Measurements from ENCODE around the gene EHD4.

Gene EHD4

GRCh38 chr15:41915255-41915994 is 56.9 kb downstream of the EHD4 start:
- DNase-seq: no peak

DNA sequence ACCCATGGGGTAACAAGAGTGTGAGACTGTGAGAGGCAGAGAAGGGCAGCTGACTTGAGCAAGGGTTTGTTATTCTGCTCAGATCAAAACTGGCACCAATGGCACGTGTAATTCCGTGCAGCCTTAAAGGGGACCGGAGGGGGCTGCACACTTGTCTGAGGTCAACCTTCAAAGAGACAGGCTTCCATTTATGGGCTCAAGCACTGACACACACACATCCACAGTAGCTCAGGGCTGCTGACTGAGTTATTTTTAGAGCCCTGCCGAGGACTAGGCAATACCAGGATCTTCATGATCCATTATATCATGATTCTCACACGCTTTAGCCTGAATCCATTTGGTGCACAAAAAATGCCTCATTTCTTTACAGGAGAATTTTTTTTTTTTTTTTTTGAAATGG is 57.9 kb downstream of the EHD4 start:
- DNase-seq: no peak

DNA sequence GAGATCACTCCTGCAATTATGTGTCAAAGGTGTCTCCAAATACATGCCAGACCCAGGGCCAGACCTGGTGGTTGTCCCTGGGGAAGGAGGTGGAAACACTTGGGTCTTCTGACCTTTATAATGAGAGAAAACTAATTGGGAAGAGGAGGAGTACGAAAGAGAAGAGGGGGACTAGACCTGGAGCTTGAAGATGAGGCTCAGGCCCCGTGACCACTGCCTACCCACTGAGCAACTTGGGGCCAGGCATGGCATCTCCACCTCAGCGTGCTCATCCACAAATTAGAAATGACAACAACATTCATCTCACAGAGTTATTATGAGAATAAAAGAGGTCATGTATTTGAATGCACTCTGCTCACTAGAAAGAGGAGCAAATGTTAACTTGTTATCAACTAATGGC is 59.1 kb downstream of the EHD4 start:
- DNase-seq: no peak

DNA sequence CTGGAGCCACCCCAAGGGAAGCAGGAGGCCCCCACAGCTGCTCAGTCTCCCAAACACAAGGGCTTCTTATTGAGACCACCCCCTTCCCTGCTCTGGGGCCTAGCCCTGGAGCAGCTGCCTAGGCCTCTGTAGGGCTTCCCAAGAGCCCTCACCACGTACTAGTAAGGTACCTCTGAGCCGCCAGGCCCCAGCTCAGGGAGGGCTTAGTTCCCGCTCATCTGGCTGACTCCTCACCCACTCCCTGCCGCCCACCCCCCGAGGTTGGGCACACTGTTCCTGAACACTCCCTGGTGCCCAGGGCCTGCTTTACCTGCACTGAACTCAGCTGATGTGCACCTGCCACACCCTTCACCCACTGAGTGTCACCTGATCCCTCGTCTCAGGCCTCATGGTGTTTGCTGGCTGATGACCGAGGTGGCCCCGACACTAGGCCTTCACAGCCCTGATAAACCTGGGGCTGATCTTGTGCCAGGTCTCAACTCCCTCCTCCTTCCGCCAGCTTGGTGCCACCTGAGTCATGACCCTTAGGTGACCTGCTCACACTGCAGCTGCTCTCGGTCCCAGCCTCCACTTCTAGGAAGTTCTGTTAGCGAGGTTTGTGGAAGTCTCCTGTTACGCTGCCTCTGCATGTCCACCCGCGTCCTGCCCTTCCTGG is 60.5 kb downstream of the EHD4 start:
- no peak for DNase-seq

DNA sequence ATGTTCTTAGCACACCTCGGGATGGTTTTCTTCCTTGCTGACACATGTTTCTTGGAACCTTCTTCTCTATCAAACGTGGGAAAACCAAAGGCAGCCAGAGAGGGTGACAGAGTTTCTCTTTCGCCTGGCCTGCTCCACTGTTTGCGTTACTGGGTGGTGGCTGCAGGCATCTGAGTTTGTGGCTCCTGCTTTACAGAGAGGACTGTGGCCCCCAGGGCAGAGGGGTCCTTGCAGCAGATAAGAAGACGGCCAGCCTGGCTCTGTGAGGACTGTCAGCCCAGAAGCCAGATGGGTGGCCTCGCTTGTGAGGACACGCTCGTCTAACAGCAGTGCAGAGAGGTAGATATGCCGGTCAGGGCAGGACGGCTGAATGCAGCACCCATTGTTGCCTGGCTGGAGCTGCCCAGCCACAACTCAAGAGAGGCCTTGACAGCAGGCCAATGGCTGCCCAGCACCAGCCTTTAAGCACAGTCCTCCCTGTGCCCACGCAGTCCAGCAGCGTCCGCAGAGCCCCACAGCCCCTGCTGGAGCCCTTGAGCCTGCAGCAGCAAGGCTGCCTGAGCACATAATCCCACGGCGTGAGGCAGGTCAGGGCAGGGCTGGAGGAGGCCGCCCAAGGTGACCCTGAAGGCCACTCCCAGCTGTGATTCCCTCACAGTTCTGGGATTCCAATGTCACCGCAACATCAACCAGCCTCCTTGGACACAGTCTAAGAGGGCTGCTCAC is 63.5 kb downstream of the EHD4 start:
- no peak for DNase-seq

GRCh38 chr15:41907141-41907540 is 65.2 kb downstream of the EHD4 start:
- DNase-seq: no peak

- no peak for DNase-seq
These were observed 65.7 kb downstream of the EHD4 start for GRCh38 chr15:41906608-41907007.

GRCh38 chr15:41905036-41905793 is 67.1 kb downstream of the EHD4 start:
- no peak for DNase-seq

DNA sequence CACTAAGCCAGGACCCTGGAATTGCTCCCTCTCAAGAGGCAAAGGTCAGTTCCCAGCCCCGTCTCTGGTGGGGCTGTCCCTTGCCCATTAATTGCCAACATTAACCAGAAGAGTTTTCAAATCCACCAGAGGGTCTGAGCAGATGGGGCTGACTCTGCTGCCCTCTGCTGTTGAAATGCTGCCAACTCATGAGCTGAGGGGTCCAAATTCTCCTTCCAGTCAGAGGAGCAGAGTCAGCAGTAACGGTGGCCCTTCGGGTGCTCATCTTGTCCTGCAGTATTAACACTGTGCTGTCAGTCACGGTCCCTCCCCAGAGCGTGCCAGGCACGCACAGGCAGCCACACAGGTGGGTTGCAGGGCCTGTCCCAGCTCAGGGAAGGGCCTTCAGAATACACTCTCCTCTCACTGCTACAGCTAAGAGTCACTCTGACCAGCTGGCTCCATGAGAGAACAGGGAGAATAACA is 67.8 kb downstream of the EHD4 start:
- peak; percentile 31 for DNase-seq

- no peak for DNase-seq
These were observed 68.6 kb downstream of the EHD4 start for GRCh38 chr15:41903782-41904181.

GRCh38 chr15:41901431-41901830 is 70.9 kb downstream of the EHD4 start:
- DNase-seq: no peak

GRCh38 chr15:41900526-41901380 is 71.6 kb downstream of the EHD4 start:
- no peak for DNase-seq

- peak; percentile 7 for DNase-seq
These were observed 72.4 kb downstream of the EHD4 start for GRCh38 chr15:41899854-41900442.

GRCh38 chr15:41897363-41897799 is 75.0 kb downstream of the EHD4 start:
- no peak for DNase-seq

- DNase-seq: no peak
These were observed 75.8 kb downstream of the EHD4 start for GRCh38 chr15:41896566-41896965.

DNA sequence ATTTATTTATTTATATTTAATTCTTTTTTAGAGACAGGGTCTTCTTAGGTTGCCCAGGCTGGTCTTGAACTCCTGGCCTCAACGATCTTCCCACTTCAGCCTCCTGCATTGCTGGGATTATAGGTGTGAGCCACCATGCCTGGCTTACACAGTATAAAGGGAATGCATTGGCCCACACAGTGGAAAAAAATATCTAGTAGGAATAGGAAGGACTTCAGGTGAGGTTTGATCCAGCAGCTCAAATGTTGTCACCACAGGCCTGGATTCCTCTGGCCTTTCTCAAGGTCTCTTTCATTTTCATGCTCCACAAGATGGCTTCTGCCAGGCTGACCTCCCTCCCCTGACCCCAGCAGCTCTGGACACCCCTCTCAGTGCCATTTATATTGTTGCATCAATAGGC is 76.4 kb downstream of the EHD4 start:
- no peak for DNase-seq

DNA sequence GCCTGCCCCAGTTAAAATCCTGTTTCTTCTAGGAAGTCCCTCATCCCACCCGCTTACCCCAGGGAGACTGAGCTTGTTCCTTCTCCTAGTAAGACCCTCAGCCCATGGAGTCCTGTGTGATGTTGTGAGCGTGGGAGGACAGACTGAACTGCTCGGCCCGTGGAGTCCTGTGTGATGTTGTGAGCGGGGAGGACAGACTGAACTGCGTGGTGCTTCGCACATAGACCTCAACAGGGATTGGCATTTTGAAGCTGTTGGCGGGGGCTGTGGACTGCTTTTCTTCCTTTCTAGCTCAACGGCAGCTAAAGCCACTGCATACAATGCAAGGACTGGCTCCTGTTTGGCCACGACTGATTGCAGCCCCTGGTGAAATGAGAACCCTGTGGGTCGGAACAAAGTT is 76.9 kb downstream of the EHD4 start:
- no peak for DNase-seq

GRCh38 chr15:41894791-41895463 is 77.4 kb downstream of the EHD4 start:
- no peak for DNase-seq

DNA sequence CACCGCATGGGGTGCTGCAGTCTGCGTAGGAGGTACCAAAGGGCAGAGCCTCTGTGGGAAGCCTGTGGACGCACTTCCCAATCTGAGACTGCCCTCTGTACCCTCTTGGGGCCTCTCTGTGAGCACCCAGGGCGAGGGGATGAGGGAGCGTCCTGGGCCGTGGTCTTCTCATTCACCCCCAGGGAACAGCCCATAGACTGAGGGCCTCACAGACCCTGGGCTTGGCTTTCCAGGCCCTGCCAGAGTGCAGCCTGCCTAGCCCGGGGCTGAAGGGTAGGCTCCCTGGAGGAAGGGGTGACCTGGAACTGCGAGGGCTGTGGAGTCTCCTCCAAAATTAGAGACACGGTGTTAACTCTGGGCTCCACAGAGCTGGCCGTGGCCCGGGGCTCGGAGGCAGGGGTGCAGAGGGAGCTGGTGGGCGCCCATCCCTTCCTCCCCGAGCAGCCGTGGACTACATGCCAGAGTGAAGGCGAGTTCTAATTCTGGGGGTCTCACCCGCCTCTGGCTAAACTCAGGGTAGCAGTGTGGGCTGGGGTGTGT is 78.0 kb downstream of the EHD4 start:
- DNase-seq: no peak

DNA sequence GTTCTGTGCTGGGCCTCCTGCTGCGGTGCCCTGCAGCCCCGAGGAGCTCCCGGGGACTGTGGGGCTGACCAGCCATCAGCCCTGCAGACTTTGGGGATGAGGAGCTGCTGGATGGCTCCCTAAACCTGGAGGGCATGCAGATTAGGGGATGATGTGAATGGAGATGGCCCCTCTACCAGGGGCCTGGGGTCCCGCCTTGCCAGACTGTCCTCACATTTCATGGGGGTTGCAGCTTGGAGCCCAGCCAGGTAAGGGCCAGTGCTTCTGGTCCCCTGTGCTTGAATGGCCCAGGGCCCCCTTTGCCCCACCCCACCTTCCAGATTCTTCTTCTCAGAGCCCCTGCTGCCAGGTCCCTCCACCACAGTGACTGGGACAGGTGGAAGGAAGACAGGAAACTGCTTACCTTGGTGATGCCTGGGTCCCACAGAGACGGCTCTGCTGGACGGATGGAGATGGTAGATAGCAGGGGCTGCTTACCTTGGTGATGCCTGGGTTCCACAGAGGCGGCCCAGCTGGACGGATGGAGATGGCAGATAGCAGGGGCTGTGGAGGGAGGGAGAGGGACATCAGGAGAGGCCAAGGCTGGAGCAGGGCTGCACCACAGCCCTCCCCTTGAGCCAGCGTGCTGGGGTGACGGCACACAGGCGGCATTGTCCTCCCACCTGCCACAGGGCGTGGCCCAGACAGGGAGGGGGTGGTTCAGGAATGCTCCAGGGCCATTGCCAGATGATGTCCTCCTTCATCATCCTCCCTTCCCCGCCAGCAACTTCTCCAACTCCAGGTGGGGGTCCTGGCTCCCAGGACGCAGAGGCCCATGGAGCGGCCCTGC is 78.7 kb downstream of the EHD4 start, which contains the start of gene SPTBN5:
Gene SPTBN5 (minus strand): TSS at position 632 of the 829 bp plus-strand sequence. CDS start 556 bp downstream, at position 76.
- DNase-seq: peak; percentile 11

Measured in NCI-H146 (cell line).